ENCODE results near the gene UBALD1.

DNA sequence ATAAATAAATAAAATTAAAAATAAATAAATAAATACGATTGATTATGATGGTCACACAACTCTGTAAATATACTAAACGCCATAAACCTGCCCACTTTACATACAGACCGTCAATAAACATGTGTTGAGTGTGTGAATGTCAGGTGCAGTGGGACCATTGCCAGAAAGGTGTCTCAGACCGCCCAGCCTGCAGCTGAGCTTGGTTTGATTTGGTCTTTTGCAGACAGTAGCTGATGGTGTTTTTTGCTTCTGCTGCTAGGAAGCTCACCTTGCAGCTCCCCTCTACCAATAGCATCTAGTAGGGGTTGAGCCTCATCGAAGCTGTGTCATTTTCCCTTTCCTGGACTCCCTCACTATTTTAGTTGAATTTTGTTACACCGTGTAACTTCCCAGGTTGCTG lies 23.5 kb downstream of the UBALD1 start:
- TF ChIP-seq, protein P1, sequence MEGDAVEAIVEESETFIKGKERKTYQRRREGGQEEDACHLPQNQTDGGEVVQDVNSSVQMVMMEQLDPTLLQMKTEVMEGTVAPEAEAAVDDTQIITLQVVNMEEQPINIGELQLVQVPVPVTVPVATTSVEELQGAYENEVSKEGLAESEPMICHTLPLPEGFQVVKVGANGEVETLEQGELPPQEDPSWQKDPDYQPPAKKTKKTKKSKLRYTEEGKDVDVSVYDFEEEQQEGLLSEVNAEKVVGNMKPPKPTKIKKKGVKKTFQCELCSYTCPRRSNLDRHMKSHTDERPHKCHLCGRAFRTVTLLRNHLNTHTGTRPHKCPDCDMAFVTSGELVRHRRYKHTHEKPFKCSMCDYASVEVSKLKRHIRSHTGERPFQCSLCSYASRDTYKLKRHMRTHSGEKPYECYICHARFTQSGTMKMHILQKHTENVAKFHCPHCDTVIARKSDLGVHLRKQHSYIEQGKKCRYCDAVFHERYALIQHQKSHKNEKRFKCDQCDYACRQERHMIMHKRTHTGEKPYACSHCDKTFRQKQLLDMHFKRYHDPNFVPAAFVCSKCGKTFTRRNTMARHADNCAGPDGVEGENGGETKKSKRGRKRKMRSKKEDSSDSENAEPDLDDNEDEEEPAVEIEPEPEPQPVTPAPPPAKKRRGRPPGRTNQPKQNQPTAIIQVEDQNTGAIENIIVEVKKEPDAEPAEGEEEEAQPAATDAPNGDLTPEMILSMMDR (IDR thresholded peaks at IDR 0.05 in 4 of 5, conservative IDR thresholded peaks at IDR 0.05 in 1 of 5), result no peak
- no peak for TF ChIP-seq POLR2A (IDR thresholded peaks at IDR 0.05)
